Panc1 (cell line): ENCODE results near the gene RIPK1. TPM values are rescaled to one million over a fixed set of nuclear protein-coding genes. Genes with fewer than 3 reads are reported as not detected.
A peak's percentile ranks its signal among the peaks of the same experiment; 100 is the strongest.
"Not testable (repeated sequence)": the region's sequence is repeated elsewhere in the genome, so short reads cannot be mapped to it uniquely, and the experiment has no call there.

Source experiments
- ATAC-seq: fragments of 200-7000 bp; cut with Tn5 transposase; 2 replicates; pipeline ENCODE4 v1.9.1; 2020; ENCODE audit warnings: mild to moderate bottlenecking, moderate library complexity
- BruUV-seq: library from RNA; stranded (reverse); fragments of 400-500 nt; replicated peaks from 2 replicates; lab custom pipeline; 2021; lab: Mats Ljungman, UMichigan
- CTCF ChIA-PET: fragments of 300-600 bp; sonication (Branson Sonifier 250); formaldehyde crosslinking; loops from one replicate; lab custom pipeline; 2022; ENCODE audit warnings: antibody characterized with exemption; lab: Charles Lee
- POLR2A ChIA-PET: fragments of 300-600 bp; sonication (Branson Sonifier 250); formaldehyde crosslinking; loops from one replicate; lab custom pipeline; 2022; ENCODE audit warnings: antibody characterized with exemption; lab: Charles Lee
- DNase-seq: peaks from one replicate; pipeline ENCODE4 v3.0.0-alpha.2; 2010; ENCODE audit warnings: low read depth, low spot score
- H3K27ac ChIP-seq: 2 replicates; pipeline ENCODE4 v1.5.1; 2011; ENCODE audit warnings: mild to moderate bottlenecking, low read length, inconsistent platforms
- H3K27me3 ChIP-seq: fragments of 200-500 bp; sonication (Bioruptor generic); 2 replicates; pipeline ENCODE4 v1.6.0; 2014; ENCODE audit warnings: low read length, inconsistent platforms; ENCODE audit not compliant: control insufficient read depth, insufficient read depth
- H3K36me3 ChIP-seq: fragments of 200-500 bp; sonication (Bioruptor generic); 2 replicates; pipeline ENCODE4 v1.5.1; 2014; ENCODE audit warnings: inconsistent platforms, mild to moderate bottlenecking, low read length, moderate library complexity; ENCODE audit not compliant: control insufficient read depth, insufficient read depth
- H3K4me1 ChIP-seq: 2 replicates; pipeline ENCODE4 v1.5.1; 2011; ENCODE audit warnings: inconsistent platforms, mild to moderate bottlenecking, low read length, moderate library complexity; ENCODE audit not compliant: control insufficient read depth, insufficient read depth
- H3K4me3 ChIP-seq, 2 experiments: 2 replicates each; pipeline ENCODE4 v1.5.1; 2011 to 2012; ENCODE audit warnings: low read depth in 2 of 2, low read length in 2 of 2, mild to moderate bottlenecking in 2 of 2, inconsistent platforms in 1 of 2, moderate library complexity in 1 of 2
- H3K9me3 ChIP-seq: fragments of 200-500 bp; sonication (Bioruptor generic); 2 replicates; pipeline ENCODE4 v1.5.1; 2014; ENCODE audit warnings: low read depth, mild to moderate bottlenecking, inconsistent platforms, low read length, moderate library complexity; ENCODE audit not compliant: control insufficient read depth, insufficient read depth
- CTCF ChIP-seq: fragments of 450-650 bp; IDR thresholded peaks from 2 replicates; pipeline ENCODE4 v1.5.1; 2017; ENCODE audit warnings: mild to moderate bottlenecking
- POLR2AphosphoS5 ChIP-seq: IDR thresholded peaks from 2 replicates; pipeline ENCODE4 v1.6.1; 2012; ENCODE audit warnings: mild to moderate bottlenecking, low read depth, low read length, moderate library complexity
- SIN3A ChIP-seq: IDR thresholded peaks from 2 replicates; pipeline ENCODE4 v1.6.1; 2012; ENCODE audit warnings: low read depth, mild to moderate bottlenecking, low read length, moderate library complexity, borderline replicate concordance; ENCODE audit not compliant: insufficient read depth
- TCF7L2 ChIP-seq: IDR thresholded peaks from 2 replicates; pipeline ENCODE4 v1.6.1; 2011; ENCODE audit warnings: mild to moderate bottlenecking, low read depth, low read length, inconsistent platforms
- in situ Hi-C: cut with HindIII; loops from 2 replicates; pipeline ENCODE4 v1.10.0; 2016; ENCODE audit warnings: low sequenced_read_pairs, low pct_unique_long_range_greater_than_20kb
- intact Hi-C: fragments of 100-400 bp; cut with micrococcal nuclease; formaldehyde crosslinking; loops from one replicate; pipeline ENCODE4 v1.10.0; 2022; ENCODE audit not compliant: unreplicated experiment
- total RNA-seq: library from RNA; stranded (reverse); gene quantifications from one replicate; pipeline ENCODE4 v1.2.1, GENCODE V29; 2021; ENCODE audit not compliant: unreplicated experiment
- TF ChIP-seq, protein P1 (sequence below), 2 experiments: IDR thresholded peaks; 2 replicates each; pipeline ENCODE4 v1.6.1; 2011 to 2012; ENCODE audit warnings: low read depth in 2 of 2, control low read depth in 1 of 2, low read length in 1 of 2, mild to moderate bottlenecking in 1 of 2, moderate library complexity in 1 of 2; ENCODE audit not compliant: insufficient read depth in 1 of 2

The RIPK1 gene
- total RNA-seq, 1 experiment from 2014 or later = 31.6 TPM

DNA sequence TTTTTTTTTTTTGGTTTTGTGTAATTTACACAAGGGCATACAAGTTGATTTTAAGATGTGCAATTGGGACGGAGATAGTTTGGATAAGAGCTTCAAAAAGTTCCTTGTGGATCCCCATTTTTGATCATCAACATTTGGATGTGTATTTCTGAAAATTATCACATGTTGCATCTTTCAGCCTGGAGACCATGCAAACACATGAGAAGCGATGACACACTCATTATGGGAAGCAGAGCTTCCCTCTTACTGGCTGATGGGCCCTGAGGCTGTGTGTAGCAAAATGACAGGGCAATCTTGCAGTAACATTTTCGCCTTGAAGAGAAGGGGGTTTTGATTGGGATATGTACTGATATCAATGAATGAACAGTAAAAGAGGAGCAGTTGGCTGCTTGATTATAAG lies 22.0 kb upstream of the RIPK1 start:
- ChIA-PET CTCF (no interaction called here), POLR2A (no interaction called here)
- no peak overlapping the region for H3K27ac ChIP-seq
- no peaks in the 10 kb centered on the region for H3K4me1 ChIP-seq
- DNase-seq (no peak), ATAC-seq (no peak)
- no peaks in the 10 kb centered on the region for H3K36me3 ChIP-seq
- H3K9me3 ChIP-seq = no peaks in the 10 kb centered on the region
- no TSS peak for BruUV-seq
- no peak overlapping the region for H3K4me3 ChIP-seq
- intact Hi-C loops (no loop called here), in situ Hi-C loops (no loop called here)
- no peak for TF ChIP-seq CTCF
- no peak for TF ChIP-seq TCF7L2
- TF ChIP-seq POLR2AphosphoS5 = no peak
- TF ChIP-seq, protein P1, sequence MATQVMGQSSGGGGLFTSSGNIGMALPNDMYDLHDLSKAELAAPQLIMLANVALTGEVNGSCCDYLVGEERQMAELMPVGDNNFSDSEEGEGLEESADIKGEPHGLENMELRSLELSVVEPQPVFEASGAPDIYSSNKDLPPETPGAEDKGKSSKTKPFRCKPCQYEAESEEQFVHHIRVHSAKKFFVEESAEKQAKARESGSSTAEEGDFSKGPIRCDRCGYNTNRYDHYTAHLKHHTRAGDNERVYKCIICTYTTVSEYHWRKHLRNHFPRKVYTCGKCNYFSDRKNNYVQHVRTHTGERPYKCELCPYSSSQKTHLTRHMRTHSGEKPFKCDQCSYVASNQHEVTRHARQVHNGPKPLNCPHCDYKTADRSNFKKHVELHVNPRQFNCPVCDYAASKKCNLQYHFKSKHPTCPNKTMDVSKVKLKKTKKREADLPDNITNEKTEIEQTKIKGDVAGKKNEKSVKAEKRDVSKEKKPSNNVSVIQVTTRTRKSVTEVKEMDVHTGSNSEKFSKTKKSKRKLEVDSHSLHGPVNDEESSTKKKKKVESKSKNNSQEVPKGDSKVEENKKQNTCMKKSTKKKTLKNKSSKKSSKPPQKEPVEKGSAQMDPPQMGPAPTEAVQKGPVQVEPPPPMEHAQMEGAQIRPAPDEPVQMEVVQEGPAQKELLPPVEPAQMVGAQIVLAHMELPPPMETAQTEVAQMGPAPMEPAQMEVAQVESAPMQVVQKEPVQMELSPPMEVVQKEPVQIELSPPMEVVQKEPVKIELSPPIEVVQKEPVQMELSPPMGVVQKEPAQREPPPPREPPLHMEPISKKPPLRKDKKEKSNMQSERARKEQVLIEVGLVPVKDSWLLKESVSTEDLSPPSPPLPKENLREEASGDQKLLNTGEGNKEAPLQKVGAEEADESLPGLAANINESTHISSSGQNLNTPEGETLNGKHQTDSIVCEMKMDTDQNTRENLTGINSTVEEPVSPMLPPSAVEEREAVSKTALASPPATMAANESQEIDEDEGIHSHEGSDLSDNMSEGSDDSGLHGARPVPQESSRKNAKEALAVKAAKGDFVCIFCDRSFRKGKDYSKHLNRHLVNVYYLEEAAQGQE (IDR thresholded peaks at IDR 0.05; ENCODE audit: insufficient read depth in 1 of 2, low read depth in 2 of 2, low read length in 1 of 2) = no peak
- no peak for TF ChIP-seq SIN3A
- H3K27me3 ChIP-seq = no peaks in the 10 kb centered on the region; the same call in 1 of the 2 replicates

- DNase-seq, H3K4me3 ChIP-seq, intact Hi-C loops, ATAC-seq, H3K36me3 ChIP-seq, BruUV-seq, H3K9me3 ChIP-seq, in situ Hi-C loops, H3K4me1 ChIP-seq, H3K27me3 ChIP-seq, H3K27ac ChIP-seq, CTCF ChIA-PET, POLR2A ChIA-PET: not testable (repeated sequence)
Observed at GRCh38 chr6:3048009-3048408, 20.3 kb upstream of the RIPK1 start.

- peaks cover 11% of the 10 kb centered on the region for H3K4me1 ChIP-seq
- no peaks in the 10 kb centered on the region; the same call in 1 of the 2 replicates for H3K36me3 ChIP-seq
- no peak overlapping the region; the same call in 1 of the 2 replicates for H3K27ac ChIP-seq
- CTCF ChIA-PET = interaction anchor here (1.1 kb wide), 1 partner anchor 100 kb away, joined by 3 read pairs; no protein-coding TSS in a partner anchor
- DNase-seq (no peak), ATAC-seq (no peak)
- POLR2A ChIA-PET = interaction anchor here (0.9 kb wide), 1 partner anchor 46 kb away, joined by 3 read pairs; no protein-coding TSS in a partner anchor
- no peaks in the 10 kb centered on the region; the same call in 1 of the 2 replicates for H3K27me3 ChIP-seq
- H3K4me3 ChIP-seq = peak overlapping the region in 1 of 2 experiments; percentile 56; a peak in 3 of 4 replicates
- no peaks in the 10 kb centered on the region for H3K9me3 ChIP-seq
- BruUV-seq = no TSS peak
- intact Hi-C loops (loop anchor here (1.0 kb wide), 1 partner anchor 53 kb away; the partner anchor contains the start of gene NQO2), in situ Hi-C loops (no loop called here)
- TF ChIP-seq, protein P1 (IDR thresholded peaks at IDR 0.05; ENCODE audit: insufficient read depth in 1 of 2, low read depth in 2 of 2, low read length in 1 of 2) = no peak
- no peak for TF ChIP-seq CTCF
- no peak for TF ChIP-seq SIN3A
- TF ChIP-seq POLR2AphosphoS5 = no peak
- no peak for TF ChIP-seq TCF7L2
Observed at GRCh38 chr6:3052481-3053230, 15.6 kb upstream of the RIPK1 start.
